ENCODE data around the gene APOL5.

DNA sequence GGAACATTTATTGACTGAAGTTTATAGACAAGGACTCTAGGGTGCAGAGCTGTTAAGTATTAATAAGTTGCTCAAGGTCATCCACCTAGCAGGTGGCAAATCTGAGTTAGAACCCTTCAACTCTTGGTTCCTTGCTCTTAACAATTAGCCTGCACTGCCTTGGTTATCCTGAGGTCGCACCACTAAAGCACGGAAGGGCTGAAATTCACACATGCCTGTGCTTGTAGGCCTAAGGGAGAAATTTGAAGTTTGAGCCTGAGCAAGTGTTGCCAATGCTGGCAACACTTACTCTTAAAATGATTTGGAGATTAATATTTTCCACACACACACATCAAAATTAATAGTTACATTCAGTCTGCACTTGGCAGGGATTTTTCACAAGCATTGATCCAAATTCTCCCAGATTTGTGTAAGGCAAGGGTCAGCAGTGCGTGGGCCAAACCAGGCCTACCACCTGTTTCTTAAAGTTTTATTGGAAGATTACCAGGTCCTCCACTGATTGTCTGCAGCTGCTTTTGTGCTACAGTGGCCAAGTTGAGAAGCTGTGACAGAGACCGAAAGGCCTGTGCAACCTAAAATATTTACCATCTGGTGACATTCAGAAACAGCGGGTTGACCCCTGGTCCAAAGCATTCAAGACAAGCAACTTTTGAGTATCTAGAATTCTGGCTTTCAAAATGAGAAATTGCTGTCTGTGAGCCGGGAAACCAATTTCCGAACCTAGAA, 16.3 kb downstream of the APOL5 start:
- TF ChIP-seq EZH2 (IDR thresholded peaks at IDR 0.05; ENCODE audit: insufficient read depth, poor library complexity, severe bottlenecking) (no peak), EZH2phosphoT487 (IDR thresholded peaks at IDR 0.05; ENCODE audit: insufficient read depth, low read depth) (no peak)

Data from GM23248 (cell line).